D721Med (cell line): Measurements from ENCODE around the gene ZFAND2B.

Experiments used
- DNase-seq: peaks from one replicate; pipeline ENCODE4 v3.0.0; 2011; ENCODE audit warnings: low spot score; ENCODE audit not compliant: insufficient read length
- FAIRE-seq: peaks from 2 replicates; lab custom pipeline; 2011; peaks lifted over from hg19 to GRCh38; lab: Jason Lieb, UNC
- CTCF ChIP-seq: IDR thresholded peaks from 2 replicates; pipeline ENCODE4 v1.5.1; 2012; ENCODE audit warnings: mild to moderate bottlenecking, control low read depth; ENCODE audit not compliant: insufficient read depth; ENCODE audit errors: missing control alignments

ZFAND2B gene

DNA sequence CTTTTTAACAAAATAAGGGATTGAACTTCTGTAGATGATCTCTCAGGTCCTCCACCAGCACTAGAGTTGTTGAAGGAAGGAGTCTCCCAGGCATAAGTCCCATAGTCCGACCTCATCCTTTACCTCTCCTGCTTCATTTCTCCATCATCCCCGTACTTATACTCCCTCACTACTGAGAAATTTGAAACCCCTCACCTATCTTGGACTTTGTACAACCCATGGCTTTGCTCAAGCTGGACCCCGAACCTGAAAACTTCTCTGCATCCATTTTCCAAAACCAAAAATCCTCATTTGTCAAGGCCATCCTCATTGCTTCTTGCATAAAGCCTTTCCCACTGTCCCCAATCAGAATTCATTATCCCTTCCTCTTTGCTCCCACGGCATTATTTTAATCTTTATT is 45.5 kb upstream of the ZFAND2B start:
- TF ChIP-seq CTCF, result no peak
- DNase-seq, result no peak
- FAIRE-seq, result no peak

- DNase-seq, result no peak
- FAIRE-seq, result no peak
- no peak for TF ChIP-seq CTCF
Measured at GRCh38 chr2:219163156-219163555, 43.4 kb upstream of the ZFAND2B start.

GRCh38 chr2:219165058-219165911 is 41.3 kb upstream of the ZFAND2B start:
- no peak for TF ChIP-seq CTCF
- FAIRE-seq (no peak), DNase-seq (no peak)

DNA sequence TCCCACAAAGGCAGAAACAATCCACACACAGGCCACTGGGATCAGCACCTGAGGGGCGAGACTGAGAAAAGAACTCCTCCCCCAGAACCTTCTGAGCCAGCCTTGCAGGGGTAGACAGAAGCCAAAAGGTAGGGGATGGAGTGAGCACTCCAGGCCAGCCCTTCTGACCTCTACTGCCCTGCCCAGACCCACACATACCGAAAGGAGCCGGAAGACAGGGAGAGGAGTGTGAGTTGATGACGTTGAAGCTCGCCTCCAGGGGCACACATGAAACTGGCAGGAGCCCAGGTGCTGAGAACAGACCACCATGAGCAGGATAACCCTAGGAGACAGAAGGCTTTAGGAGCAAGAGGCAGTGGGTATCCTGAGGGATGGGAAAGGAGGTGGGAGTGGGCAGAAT is 38.6 kb upstream of the ZFAND2B start:
- TF ChIP-seq CTCF, result no peak
- DNase-seq, result no peak
- no peak for FAIRE-seq

- no peak for FAIRE-seq
- no peak for TF ChIP-seq CTCF
Measured at GRCh38 chr2:219168526-219168925, 38.1 kb upstream of the ZFAND2B start.

DNA sequence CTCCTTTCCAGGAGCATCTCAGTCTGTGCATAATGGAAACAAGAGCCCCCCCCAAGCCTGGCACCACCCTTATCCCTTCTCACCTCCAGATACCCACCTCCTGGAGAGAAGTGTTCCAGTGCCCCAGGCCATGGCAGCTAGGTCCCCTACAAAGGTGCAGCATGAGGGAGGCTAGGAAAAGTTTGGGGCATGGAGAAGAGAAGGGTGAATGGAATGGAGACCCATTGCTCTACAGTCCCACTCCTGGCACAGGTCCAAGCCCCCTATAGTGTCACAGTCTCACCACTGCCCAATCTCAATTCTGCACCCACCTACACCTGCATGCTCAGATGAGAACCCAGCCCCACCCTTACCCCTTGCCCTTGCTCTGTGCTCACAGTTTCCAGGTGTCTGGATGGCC is 37.6 kb upstream of the ZFAND2B start:
- no peak for DNase-seq
- no peak for TF ChIP-seq CTCF
- no peak for FAIRE-seq

More at GRCh38 chr2:219168526-219168925, 38.1 kb upstream of the ZFAND2B start:
- DNase-seq, result no peak
